ENCODE data around the gene NCOA7. TPM values are rescaled to one million over a fixed set of nuclear protein-coding genes. Genes with fewer than 3 reads are reported as not detected.

The NCOA7 gene
- total RNA-seq, 1 donor from 2014 or later: 21.1 TPM

DNA sequence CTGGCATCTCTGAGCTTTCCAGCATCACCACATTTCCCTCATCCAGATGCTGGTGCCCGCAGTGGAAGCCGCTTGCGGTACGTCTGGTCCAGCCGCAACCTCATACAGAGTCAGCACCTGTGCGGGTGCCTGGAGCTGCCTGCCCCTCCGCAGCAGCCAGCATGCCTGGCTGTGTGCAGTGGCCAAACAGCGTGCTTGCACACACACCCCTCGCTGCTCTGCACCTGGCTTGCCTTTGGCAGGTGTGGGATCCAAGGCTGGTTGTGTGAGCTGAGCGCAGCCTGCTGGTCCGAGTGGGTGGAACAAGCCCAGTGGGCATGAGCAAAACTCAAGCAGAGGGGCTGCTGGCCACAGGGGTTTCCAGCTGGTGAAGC lies 162.7 kb downstream of the NCOA7 start:
- DNase-seq (ENCODE audit: low read depth): no peak
- TF ChIP-seq, protein P1, sequence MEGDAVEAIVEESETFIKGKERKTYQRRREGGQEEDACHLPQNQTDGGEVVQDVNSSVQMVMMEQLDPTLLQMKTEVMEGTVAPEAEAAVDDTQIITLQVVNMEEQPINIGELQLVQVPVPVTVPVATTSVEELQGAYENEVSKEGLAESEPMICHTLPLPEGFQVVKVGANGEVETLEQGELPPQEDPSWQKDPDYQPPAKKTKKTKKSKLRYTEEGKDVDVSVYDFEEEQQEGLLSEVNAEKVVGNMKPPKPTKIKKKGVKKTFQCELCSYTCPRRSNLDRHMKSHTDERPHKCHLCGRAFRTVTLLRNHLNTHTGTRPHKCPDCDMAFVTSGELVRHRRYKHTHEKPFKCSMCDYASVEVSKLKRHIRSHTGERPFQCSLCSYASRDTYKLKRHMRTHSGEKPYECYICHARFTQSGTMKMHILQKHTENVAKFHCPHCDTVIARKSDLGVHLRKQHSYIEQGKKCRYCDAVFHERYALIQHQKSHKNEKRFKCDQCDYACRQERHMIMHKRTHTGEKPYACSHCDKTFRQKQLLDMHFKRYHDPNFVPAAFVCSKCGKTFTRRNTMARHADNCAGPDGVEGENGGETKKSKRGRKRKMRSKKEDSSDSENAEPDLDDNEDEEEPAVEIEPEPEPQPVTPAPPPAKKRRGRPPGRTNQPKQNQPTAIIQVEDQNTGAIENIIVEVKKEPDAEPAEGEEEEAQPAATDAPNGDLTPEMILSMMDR (IDR thresholded peaks at IDR 0.05; ENCODE audit: insufficient read depth, low read length, poor library complexity, severe bottlenecking): peak; percentile 46
- Histone ChIP-seq H3K4me3 (ENCODE audit: low read depth, low read length) (no peak overlapping the region), H3K36me3 (ENCODE audit: control insufficient read depth, insufficient read depth, low read length) (no peaks in the 10 kb centered on the region), H3K27me3 (ENCODE audit: control insufficient read depth, insufficient read depth, low read length) (no peaks in the 10 kb centered on the region)

DNA sequence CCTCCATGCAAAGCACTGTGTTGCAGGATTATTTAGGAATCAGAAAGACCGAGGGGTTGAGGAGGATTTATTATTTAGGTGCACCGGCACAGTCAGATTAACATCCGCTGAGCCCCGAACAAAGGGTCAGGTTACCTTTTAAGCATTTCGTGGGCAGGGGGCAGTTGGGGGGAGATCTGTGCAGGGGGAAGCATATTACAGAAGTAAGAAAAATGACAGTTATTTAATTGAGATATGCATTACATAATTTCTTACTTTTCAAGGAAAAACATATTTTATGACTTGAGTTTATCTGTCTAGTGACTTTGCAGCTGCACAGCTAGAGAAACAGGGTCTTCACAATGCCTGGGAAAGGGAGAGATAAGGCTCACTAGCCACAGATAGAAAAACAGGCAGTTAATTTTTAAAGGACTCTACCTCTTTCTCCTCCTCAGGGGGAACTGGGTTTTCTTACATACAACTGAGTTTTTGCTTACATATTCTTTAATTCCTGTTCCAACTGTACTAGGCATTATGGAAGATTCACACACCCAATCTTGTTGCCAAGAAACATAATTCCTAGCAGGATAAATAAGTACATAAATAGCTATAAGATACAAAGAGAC lies 164.1 kb downstream of the NCOA7 start:
- Histone ChIP-seq H3K4me3 (ENCODE audit: low read depth, low read length) (no peak overlapping the region), H3K27me3 (ENCODE audit: control insufficient read depth, insufficient read depth, low read length) (no peaks in the 10 kb centered on the region), H3K36me3 (ENCODE audit: control insufficient read depth, insufficient read depth, low read length) (no peaks in the 10 kb centered on the region)
- no peak for DNase-seq (ENCODE audit: low read depth)
- TF ChIP-seq, protein P1 (IDR thresholded peaks at IDR 0.05; ENCODE audit: insufficient read depth, low read length, poor library complexity, severe bottlenecking): no peak

DNA sequence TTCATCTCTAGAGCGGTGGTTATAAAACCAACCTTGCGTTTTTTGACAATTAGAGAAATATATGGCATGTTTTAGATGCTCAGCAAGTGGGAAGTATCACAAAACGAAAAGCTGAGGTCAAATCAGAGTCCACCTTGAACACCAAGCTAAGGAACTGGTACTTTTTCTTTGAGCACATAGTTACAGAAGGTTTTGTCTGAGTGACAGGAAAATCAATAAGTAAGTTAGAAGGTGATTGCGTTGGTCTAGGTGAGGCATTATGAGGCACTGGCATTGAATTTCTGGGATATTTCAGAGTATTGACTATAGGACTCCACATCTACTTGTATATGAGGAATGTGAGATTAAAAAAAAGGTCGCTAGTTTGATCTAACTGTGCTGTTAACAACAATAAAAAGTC lies 165.2 kb downstream of the NCOA7 start:
- Histone ChIP-seq H3K36me3 (ENCODE audit: control insufficient read depth, insufficient read depth, low read length) (no peaks in the 10 kb centered on the region), H3K27me3 (ENCODE audit: control insufficient read depth, insufficient read depth, low read length) (no peaks in the 10 kb centered on the region), H3K4me3 (ENCODE audit: low read depth, low read length) (peak overlapping the region; percentile 73)
- TF ChIP-seq, protein P1 (IDR thresholded peaks at IDR 0.05; ENCODE audit: insufficient read depth, low read length, poor library complexity, severe bottlenecking): no peak
- DNase-seq (ENCODE audit: low read depth): no peak

DNA sequence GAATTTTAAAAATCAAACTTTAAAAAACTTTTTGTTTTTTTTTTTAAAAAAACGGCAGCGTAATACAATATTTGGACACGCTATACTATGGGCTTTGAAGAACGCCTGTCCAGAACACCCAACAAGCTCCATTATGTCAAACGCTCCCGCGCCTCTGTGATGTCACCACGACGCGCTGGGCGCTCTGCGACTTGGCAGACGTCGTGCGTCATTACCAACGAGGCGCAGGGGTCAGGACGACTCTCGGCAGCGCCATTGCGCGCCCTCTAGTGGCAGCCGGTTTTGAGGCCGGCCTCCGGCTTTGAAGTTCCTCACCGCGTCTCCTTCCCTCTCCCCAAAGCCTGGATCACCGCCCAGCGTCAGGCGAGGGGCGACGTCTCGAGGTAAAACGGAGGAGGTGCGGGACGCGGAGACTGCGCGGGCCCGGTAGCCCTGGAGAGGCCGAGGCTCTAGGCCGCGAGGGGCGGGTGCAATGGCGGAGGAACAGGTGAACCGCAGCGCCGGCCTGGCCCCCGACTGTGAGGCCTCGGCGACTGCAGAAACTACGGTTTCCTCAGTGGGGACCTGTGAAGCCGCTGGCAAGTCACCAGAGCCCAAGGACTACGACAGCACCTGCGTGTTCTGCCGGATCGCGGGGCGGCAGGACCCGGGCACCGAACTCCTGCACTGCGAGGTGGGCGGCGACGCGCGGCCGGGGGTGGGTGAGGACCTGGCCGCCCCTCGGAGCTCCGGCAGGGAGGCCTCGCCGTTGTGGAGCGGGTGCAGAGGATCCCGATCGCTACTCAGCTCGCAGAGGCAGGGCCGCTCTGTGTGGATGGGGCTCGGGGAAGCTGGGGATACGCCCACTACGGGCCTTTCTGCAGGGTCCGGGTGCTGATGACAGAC lies 166.0 kb downstream of the NCOA7 start, which contains the start of gene HINT3:
TSS of gene HINT3 (plus strand) at position 265 of the 885 bp plus-strand sequence. CDS start at position 473, 208 bp downstream.
- H3K36me3 ChIP-seq (ENCODE audit: control insufficient read depth, insufficient read depth, low read length): no peaks in the 10 kb centered on the region
- TF ChIP-seq, protein P1 (IDR thresholded peaks at IDR 0.05; ENCODE audit: insufficient read depth, low read length, poor library complexity, severe bottlenecking): peak; percentile 94

DNA sequence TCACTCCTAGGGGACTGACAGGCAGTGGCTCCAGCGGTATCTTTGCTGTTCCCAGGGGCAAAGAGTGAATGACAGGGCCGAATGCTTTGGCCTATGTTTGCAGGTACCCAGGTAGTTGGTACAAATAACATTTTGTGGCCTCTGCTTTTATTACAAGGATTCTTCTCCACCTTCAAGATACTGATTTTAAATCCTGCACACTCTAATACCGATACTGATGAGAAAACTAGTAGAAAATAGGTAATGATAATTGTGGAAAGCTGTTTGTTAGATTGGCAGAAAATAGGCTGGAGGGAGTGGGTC lies 166.6 kb downstream of the NCOA7 start:
- no peaks in the 10 kb centered on the region for H3K36me3 ChIP-seq (ENCODE audit: control insufficient read depth, insufficient read depth, low read length)
- DNase-seq (ENCODE audit: low read depth): no peak

More for the DNA sequence above, 166.0 kb downstream of the NCOA7 start, which contains the start of gene HINT3:
- DNase-seq (ENCODE audit: low read depth): peak; percentile 88
- Histone ChIP-seq H3K27me3 (ENCODE audit: control insufficient read depth, insufficient read depth, low read length) (no peaks in the 10 kb centered on the region), H3K4me3 (ENCODE audit: low read depth, low read length) (peak within 1 kb of the TSS; percentile 73)

More for the DNA sequence above, 166.6 kb downstream of the NCOA7 start:
- Histone ChIP-seq H3K4me3 (ENCODE audit: low read depth, low read length) (peak overlapping the region; percentile 73), H3K27me3 (ENCODE audit: control insufficient read depth, insufficient read depth, low read length) (no peaks in the 10 kb centered on the region)
- TF ChIP-seq, protein P1 (IDR thresholded peaks at IDR 0.05; ENCODE audit: insufficient read depth, low read length, poor library complexity, severe bottlenecking): no peak

Measured in kidney epithelial cell (primary cell).